GM23338 (cell line): ENCODE results near the gene CDCA5. TPM values are rescaled to one million over a fixed set of nuclear protein-coding genes. Genes with fewer than 3 reads are reported as not detected.

Experiments used
- ATAC-seq: fragments of 200-7000 bp; cut with Tn5 transposase; 3 replicates; pipeline ENCODE4 v1.9.1; 2020
- DNase-seq: peaks from one replicate; pipeline ENCODE4 v3.0.0-alpha.2; 2015; ENCODE audit warnings: low spot score
- H2AFZ ChIP-seq: fragments of 200-600 bp; sonication (generic); 2 replicates; pipeline ENCODE4 v1.8.0; 2016; ENCODE audit warnings: antibody characterized with exemption, mild to moderate bottlenecking, moderate library complexity
- H3F3A ChIP-seq: fragments of 200-600 bp; sonication (generic); replicated peaks from 2 replicates; pipeline ENCODE4 v1.8.0; 2017; ENCODE audit warnings: antibody characterized with exemption, mixed run types, low read depth
- H3K27ac ChIP-seq: fragments of 200-600 bp; sonication (generic); 2 replicates; pipeline ENCODE4 v1.6.1; 2016; ENCODE audit warnings: low read depth
- H3K27me3 ChIP-seq: fragments of 200-600 bp; sonication (generic); 2 replicates; pipeline ENCODE4 v1.8.0; 2016; ENCODE audit warnings: mild to moderate bottlenecking, mixed run types, moderate library complexity; ENCODE audit not compliant: insufficient read depth
- H3K36me3 ChIP-seq: fragments of 200-600 bp; sonication (generic); 2 replicates; pipeline ENCODE4 v1.8.0; 2016; ENCODE audit warnings: mild to moderate bottlenecking; ENCODE audit not compliant: insufficient read depth
- H3K4me1 ChIP-seq: fragments of 200-600 bp; sonication (generic); 2 replicates; pipeline ENCODE4 v1.8.0; 2016; ENCODE audit warnings: mild to moderate bottlenecking, moderate library complexity; ENCODE audit not compliant: insufficient read depth
- H3K4me2 ChIP-seq: fragments of 200-600 bp; sonication (generic); 2 replicates; pipeline ENCODE4 v1.7.1; 2017; ENCODE audit warnings: mixed run types
- H3K4me3 ChIP-seq: fragments of 200-600 bp; sonication (generic); 2 replicates; pipeline ENCODE4 v1.6.1; 2016; ENCODE audit warnings: mixed run types
- H3K79me2 ChIP-seq: fragments of 200-600 bp; sonication (generic); replicated peaks from 2 replicates; pipeline ENCODE4 v1.8.0; 2017; ENCODE audit warnings: mild to moderate bottlenecking; ENCODE audit not compliant: insufficient read depth
- H3K9me2 ChIP-seq: fragments of 200-600 bp; sonication (generic); 2 replicates; pipeline ENCODE4 v1.8.0; 2017; ENCODE audit not compliant: insufficient read depth
- H4K20me1 ChIP-seq: fragments of 200-600 bp; sonication (generic); replicated peaks from 2 replicates; pipeline ENCODE4 v1.8.0; 2017; ENCODE audit warnings: mild to moderate bottlenecking; ENCODE audit not compliant: insufficient read depth
- H3K27ac Mint-ChIP-seq: 2 replicates; pipeline ENCODE4 v1.8.0; 2020; ENCODE audit warnings: inconsistent platforms, mild to moderate bottlenecking, moderate library complexity, mixed read lengths
- H3K27me3 Mint-ChIP-seq: 3 replicates; pipeline ENCODE4 v1.8.0; 2022; ENCODE audit warnings: low read depth, mild to moderate bottlenecking, moderate library complexity, mixed read lengths, inconsistent platforms; ENCODE audit not compliant: insufficient read depth, poor library complexity
- H3K36me3 Mint-ChIP-seq: 3 replicates; pipeline ENCODE4 v1.8.0; 2021; ENCODE audit warnings: low read depth, mild to moderate bottlenecking, inconsistent platforms, moderate library complexity, mixed read lengths
- H3K4me1 Mint-ChIP-seq: 3 replicates; pipeline ENCODE4 v1.8.0; 2020; ENCODE audit warnings: mild to moderate bottlenecking, inconsistent platforms, mixed read lengths
- H3K4me3 Mint-ChIP-seq: 3 replicates; pipeline ENCODE4 v1.8.0; 2021; ENCODE audit warnings: moderate library complexity, mild to moderate bottlenecking, inconsistent platforms, mixed read lengths
- H3K9me3 Mint-ChIP-seq: 3 replicates; pipeline ENCODE4 v1.8.0; 2020; ENCODE audit warnings: moderate library complexity, mild to moderate bottlenecking, inconsistent platforms, mixed read lengths
- EZH2phosphoT487 ChIP-seq: fragments of 200-600 bp; sonication (generic); IDR thresholded peaks from one replicate; pipeline ENCODE4 v1.8.1; 2018; ENCODE audit warnings: antibody characterized with exemption; ENCODE audit not compliant: unreplicated experiment
- STAT1 ChIP-seq: IDR thresholded peaks from one replicate; pipeline ENCODE4 v1.6.1; 2016; ENCODE audit warnings: antibody characterized with exemption; ENCODE audit not compliant: unreplicated experiment
- polyA plus RNA-seq: library from polyadenylated mRNA; unstranded; fragments of >200 nt; fragmentation: Nextera tagmentation; extraction: Ambion mirVana; gene quantifications from 2 replicates; pipeline ENCODE4 v1.2.1, GENCODE V29; 2016
- total RNA-seq: library from RNA; depleted of rRNA; stranded (reverse); fragments of >200 nt; shearing (Covaris generic); gene quantifications from 2 replicates; pipeline ENCODE4 v1.2.3, GENCODE V29; 2014
- TF ChIP-seq, protein P1 (sequence below): IDR thresholded peaks from one replicate; pipeline ENCODE4 v1.6.1; 2018; ENCODE audit warnings: antibody characterized with exemption; ENCODE audit not compliant: unreplicated experiment

The CDCA5 gene
- total and polyA plus RNA-seq, 2 experiments from 2014 or later = 53.3 to 70.9 TPM

DNA sequence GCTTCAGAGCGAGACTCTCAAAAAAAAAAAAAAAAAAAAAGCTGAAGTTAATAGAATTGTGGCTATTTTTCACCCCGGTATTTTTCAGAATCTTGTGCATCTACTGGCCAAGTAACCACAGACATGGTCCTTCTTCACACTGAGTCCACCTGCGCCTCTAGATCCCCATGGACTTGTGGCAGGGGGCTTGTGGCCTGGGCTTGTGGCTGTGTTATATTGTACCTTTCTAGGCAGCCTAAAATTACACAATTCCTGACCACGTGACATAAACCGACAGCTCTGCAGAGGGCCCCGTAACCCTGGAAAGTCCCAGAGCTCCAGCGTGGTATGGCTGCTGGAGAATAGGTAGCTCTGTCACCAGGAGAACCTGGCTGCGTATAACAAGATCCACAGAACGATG, 14.6 kb downstream of the CDCA5 start:
- Mint-ChIP-seq H3K27me3 (peaks cover 12% of the 10 kb centered on the region), H3K4me1 (peaks cover 32% of the 10 kb centered on the region), H3K27ac (no peak overlapping the region), H3K36me3 (no peaks in the 10 kb centered on the region), H3K9me3 (no peaks in the 10 kb centered on the region), H3K4me3 (no peak overlapping the region)
- H2AFZ ChIP-seq = no peak overlapping the region
- H3K27me3 ChIP-seq = no peaks in the 10 kb centered on the region
- H3K27ac ChIP-seq = no peak overlapping the region
- H3F3A ChIP-seq = no peaks in the 10 kb centered on the region
- no peaks in the 10 kb centered on the region for H4K20me1 ChIP-seq
- H3K4me1 ChIP-seq = peaks cover 13% of the 10 kb centered on the region
- H3K36me3 ChIP-seq = no peaks in the 10 kb centered on the region
- H3K4me3 ChIP-seq = no peak overlapping the region
- no peak for DNase-seq
- TF ChIP-seq, protein P1, sequence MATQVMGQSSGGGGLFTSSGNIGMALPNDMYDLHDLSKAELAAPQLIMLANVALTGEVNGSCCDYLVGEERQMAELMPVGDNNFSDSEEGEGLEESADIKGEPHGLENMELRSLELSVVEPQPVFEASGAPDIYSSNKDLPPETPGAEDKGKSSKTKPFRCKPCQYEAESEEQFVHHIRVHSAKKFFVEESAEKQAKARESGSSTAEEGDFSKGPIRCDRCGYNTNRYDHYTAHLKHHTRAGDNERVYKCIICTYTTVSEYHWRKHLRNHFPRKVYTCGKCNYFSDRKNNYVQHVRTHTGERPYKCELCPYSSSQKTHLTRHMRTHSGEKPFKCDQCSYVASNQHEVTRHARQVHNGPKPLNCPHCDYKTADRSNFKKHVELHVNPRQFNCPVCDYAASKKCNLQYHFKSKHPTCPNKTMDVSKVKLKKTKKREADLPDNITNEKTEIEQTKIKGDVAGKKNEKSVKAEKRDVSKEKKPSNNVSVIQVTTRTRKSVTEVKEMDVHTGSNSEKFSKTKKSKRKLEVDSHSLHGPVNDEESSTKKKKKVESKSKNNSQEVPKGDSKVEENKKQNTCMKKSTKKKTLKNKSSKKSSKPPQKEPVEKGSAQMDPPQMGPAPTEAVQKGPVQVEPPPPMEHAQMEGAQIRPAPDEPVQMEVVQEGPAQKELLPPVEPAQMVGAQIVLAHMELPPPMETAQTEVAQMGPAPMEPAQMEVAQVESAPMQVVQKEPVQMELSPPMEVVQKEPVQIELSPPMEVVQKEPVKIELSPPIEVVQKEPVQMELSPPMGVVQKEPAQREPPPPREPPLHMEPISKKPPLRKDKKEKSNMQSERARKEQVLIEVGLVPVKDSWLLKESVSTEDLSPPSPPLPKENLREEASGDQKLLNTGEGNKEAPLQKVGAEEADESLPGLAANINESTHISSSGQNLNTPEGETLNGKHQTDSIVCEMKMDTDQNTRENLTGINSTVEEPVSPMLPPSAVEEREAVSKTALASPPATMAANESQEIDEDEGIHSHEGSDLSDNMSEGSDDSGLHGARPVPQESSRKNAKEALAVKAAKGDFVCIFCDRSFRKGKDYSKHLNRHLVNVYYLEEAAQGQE = no peak
- H3K79me2 ChIP-seq = no peaks in the 10 kb centered on the region
- ATAC-seq = no peak
- no peak overlapping the region for H3K4me2 ChIP-seq
- H3K9me2 ChIP-seq = no peaks in the 10 kb centered on the region

DNA sequence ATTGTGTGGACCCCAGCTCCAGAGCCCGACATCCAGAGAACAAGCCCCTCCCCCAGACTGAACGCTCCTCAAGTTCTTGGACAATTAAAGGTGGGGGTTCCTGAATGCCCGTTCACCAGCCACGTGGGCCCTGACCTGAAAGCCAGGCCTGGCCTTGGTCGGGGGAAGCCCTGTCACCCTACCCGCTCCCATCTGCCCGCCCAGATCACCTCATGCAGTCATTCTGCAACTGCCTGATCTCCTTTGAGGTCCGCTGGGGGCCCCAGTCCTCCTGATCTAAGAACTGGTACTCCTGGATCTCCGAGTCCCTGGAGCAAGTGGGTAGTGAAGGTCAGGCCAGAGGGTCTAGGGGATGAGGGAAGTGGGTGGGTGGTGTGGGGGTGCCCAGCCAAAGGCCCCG, 16.4 kb downstream of the CDCA5 start:
- H3K9me3 Mint-ChIP-seq = no peaks in the 10 kb centered on the region
- no peaks in the 10 kb centered on the region for H4K20me1 ChIP-seq
- H3K27ac ChIP-seq = 0 out of 2 replicates have a peak overlapping the region, but pooled peaks have one; percentile 77

More for the DNA sequence above, 16.4 kb downstream of the CDCA5 start:
- 0 out of 2 replicates have a peak overlapping the region, but pooled peaks have one; percentile 62 for H3K4me2 ChIP-seq
- TF ChIP-seq EZH2phosphoT487 (no peak), STAT1 (no peak)
- TF ChIP-seq, protein P1 = no peak
- no peaks in the 10 kb centered on the region for H3F3A ChIP-seq
- H3K4me3 Mint-ChIP-seq = peak overlapping the region; percentile 39; the same call in 2 of the 3 replicates
- ATAC-seq (peak; percentile 8), DNase-seq (no peak)
- H3K4me1 ChIP-seq = peaks cover 13% of the 10 kb centered on the region
- H3K36me3 ChIP-seq = no peaks in the 10 kb centered on the region
- no peaks in the 10 kb centered on the region for H3K79me2 ChIP-seq
- no peaks in the 10 kb centered on the region for H3K9me2 ChIP-seq
- peaks cover 5% of the 10 kb centered on the region for H3K27me3 Mint-ChIP-seq
- 0 out of 2 replicates have a peak overlapping the region, but pooled peaks have one; percentile 89 for H2AFZ ChIP-seq
- H3K36me3 Mint-ChIP-seq = no peaks in the 10 kb centered on the region
- no peak overlapping the region for H3K4me3 ChIP-seq
- no peaks in the 10 kb centered on the region for H3K27me3 ChIP-seq
- peak overlapping the region; percentile 93 for H3K27ac Mint-ChIP-seq
- peaks cover 32% of the 10 kb centered on the region for H3K4me1 Mint-ChIP-seq
